ENCODE measurements around the gene HACL1.
"Not testable (repeated sequence)": the region's sequence is repeated elsewhere in the genome, so short reads cannot be mapped to it uniquely, and the experiment has no call there.

The HACL1 gene

DNA sequence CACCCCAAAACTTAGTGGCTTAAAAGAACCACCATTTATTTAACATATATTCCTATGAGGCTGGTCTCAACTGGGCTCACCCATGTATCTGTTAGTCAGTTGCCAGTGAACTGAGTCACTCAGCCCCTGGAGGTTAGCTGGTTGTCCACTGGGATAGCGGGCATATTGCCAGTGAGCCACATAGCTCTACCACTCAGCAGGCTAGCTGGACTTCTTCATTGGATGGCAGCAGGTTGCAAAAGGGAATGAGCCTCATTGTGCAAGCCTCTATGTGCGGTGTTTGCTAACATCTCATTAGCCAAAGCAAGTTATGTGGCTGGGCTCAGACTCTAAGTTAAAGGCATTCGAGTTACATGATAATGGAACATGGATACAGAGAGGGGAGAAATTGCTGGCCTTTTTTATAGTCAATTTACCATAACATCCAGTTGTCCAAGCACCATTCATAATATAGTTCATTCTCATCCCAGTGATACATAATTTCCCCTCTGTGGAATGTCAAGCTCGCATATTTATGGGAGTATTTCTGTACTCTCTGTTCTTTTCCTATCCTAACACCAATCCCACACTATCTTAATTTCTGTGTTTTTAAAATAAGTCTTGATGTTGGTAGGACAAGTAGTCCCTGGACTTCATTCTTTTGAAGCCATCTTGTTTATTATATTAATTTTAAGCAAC lies 8.9 kb upstream of the HACL1 start:
- Mint-ChIP-seq H3K9me3 (no peaks in the 10 kb centered on the region), H3K4me3 (no peak overlapping the region), H3K27ac (no peak overlapping the region), H3K36me3 (no peaks in the 10 kb centered on the region), H3K4me1 (peaks cover 13% of the 10 kb centered on the region)
- DNase-seq (ENCODE audit: low spot score in 2 of 2): no peak
- no peak for ATAC-seq

DNA sequence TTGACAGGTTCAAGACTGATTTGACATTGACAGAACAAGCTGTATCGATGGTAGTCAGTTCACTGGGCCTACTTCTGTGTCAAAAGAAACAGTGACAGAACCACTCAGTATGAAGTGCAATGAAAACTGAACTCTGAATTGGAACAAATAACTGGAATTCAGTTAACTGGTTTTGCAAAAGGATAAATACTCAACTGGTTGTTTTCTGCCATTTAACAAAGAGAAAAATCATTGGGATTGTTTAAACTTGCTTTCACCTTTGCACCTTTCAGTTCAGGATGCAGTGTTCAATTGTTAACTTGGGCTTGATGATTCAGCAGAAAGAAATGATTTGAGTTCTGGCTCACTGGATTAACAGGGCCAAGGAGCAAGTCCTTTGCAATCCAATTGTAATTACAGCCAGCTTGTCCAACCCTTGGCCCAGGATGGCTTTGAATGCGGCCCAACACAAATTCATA lies 5.1 kb upstream of the HACL1 start:
- ATAC-seq: no peak
- no peak overlapping the region for H3K4me3 Mint-ChIP-seq
- no peaks in the 10 kb centered on the region for H3K9me3 Mint-ChIP-seq
- H3K36me3 Mint-ChIP-seq: peaks cover 12% of the 10 kb centered on the region
- DNase-seq (ENCODE audit: low spot score in 2 of 2): no peak
- peaks cover 18% of the 10 kb centered on the region for H3K4me1 Mint-ChIP-seq
- no peak overlapping the region for H3K27ac Mint-ChIP-seq

DNA sequence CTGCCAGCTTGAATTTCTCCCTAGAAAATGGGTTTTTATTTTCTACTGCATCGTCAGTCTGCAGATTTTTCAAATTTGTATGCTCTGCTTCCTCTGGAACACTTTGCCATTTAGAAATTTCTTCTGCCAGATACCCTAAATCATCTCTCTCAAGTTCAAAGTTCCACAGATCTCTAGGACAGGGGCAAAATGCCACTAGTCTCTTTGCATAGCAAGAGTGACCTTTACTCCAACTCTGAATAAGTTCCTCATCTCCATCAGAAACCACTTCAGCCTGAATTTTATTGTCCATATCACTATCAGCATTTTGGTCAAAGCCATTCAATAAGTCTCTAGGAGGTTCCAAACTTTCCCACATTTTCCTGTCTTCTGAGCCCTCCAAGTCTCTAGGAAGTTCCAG lies 3.2 kb upstream of the HACL1 start:
- H3K4me1 Mint-ChIP-seq: peaks cover 36% of the 10 kb centered on the region
- not testable (repeated sequence) for H3K27ac Mint-ChIP-seq; H3K9me3 Mint-ChIP-seq; ATAC-seq; DNase-seq (ENCODE audit: low spot score in 2 of 2); H3K4me3 Mint-ChIP-seq
- peaks cover 29% of the 10 kb centered on the region for H3K36me3 Mint-ChIP-seq

DNA sequence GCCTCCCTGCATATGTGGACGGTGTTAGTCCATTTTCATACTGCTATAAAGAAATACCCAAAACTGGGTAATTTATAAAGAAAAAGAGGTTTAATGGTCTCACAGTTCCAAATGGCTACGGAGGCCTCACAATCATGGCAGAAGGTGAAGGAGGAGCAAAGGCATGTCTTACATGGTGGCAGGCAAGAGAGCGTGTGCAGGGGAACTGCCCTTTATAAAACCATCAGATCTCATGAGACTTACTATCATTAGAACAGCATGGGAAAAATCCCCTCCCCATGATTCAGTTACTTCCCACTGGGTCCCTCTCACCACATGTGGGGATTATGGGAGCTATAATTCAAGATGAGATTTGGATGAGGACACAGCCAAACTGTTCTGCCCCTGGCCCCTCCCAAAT lies 1.4 kb upstream of the HACL1 start:
- not testable (repeated sequence) for H3K9me3 Mint-ChIP-seq; ATAC-seq; DNase-seq (ENCODE audit: low spot score in 2 of 2)
- H3K36me3 Mint-ChIP-seq: peaks cover 46% of the 10 kb centered on the region
- H3K4me1 Mint-ChIP-seq: peaks cover 43% of the 10 kb centered on the region
- H3K4me3 Mint-ChIP-seq: peak overlapping the region; percentile 99
- peak overlapping the region; percentile 98 for H3K27ac Mint-ChIP-seq

DNA sequence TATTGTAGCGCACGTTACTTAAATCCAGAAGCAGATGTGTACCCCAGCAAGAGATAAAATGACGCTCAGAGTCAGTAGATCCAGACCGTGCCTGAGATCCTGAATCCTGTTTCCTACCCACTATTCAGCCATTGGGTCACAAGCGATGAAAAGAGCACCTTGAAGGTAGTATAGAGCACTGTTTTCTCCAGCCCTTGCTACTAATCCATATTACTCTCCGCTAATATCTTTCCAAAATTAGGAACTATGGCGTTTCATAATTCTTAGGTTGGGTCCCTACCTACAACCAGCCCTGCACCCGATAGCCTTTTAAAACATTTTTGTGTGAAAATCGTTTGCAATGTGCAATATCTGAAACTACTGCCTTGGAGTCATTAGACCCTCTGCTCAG lies 772 bp upstream of the HACL1 start:
- H3K4me3 Mint-ChIP-seq: peak overlapping the region; percentile 99
- H3K27ac Mint-ChIP-seq: peak overlapping the region; percentile 98
- H3K36me3 Mint-ChIP-seq: peaks cover 53% of the 10 kb centered on the region
- ATAC-seq (peak; percentile 2), DNase-seq (ENCODE audit: low spot score in 2 of 2) (no peak)
- peaks cover 49% of the 10 kb centered on the region for H3K4me1 Mint-ChIP-seq
- H3K9me3 Mint-ChIP-seq: no peaks in the 10 kb centered on the region

DNA sequence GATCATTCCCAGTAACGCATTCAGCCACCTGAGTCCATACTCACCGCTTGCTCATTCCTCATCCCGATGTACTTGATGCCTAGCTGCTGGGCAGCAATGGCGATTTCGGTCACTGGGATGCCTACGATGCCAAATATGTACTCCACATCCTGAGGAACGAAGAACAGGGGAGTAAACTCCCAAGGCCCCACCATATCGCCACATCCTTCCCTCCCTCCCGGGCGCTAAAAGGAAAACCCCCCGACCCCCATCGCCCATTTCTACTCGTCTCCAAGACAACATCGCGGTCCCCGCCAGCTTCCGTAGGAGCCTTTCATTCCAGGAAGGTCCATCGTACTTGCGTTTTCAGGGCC lies 347 bp downstream of the HACL1 start:
- DNase-seq (ENCODE audit: low spot score in 2 of 2) (no peak), ATAC-seq (no peak)
- Mint-ChIP-seq H3K27ac (peak overlapping the region; percentile 98), H3K4me3 (peak overlapping the region; percentile 99), H3K4me1 (peaks cover 49% of the 10 kb centered on the region), H3K36me3 (peaks cover 64% of the 10 kb centered on the region), H3K9me3 (no peaks in the 10 kb centered on the region)

DNA sequence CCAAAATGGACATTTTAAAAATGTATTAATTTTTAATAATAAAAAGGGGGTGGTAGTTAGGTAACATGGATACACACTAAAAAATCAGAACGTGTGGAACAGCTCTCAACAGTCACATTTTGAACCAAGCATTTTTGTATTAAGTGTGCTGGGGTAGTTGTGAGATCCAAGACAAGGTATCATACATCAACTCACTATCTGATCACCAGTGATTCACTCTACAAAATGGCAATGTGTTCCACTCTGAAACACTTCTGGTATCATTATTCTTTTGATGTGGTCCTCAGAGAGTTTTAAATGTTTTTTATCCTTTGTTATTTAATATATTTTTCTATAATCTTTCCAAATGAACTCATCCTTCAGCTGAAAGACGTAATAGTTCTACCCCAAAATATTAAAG lies 5.4 kb downstream of the HACL1 start:
- ATAC-seq (no peak), DNase-seq (ENCODE audit: low spot score in 2 of 2) (no peak)
- Mint-ChIP-seq H3K9me3 (no peaks in the 10 kb centered on the region), H3K4me1 (peaks cover 33% of the 10 kb centered on the region), H3K36me3 (peaks cover 83% of the 10 kb centered on the region), H3K27ac (no peak overlapping the region), H3K4me3 (no peak overlapping the region)

DNA sequence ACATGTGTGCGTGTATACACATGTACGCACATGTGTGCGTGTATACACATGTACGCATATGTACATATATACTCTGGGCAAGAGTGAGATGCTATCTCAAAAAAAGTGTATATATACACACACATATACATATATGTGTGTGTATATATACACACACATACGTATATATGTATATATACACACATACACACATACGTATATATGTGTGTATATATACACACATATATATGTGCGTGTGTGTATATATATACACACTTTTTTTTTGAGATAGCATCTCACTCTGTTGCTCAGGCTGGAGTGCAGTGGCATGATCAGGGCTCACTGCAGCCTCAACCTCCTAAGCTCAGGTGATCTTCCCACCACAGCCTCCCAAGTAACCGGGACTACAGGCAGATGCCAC lies 8.4 kb downstream of the HACL1 start:
- Mint-ChIP-seq H3K36me3 (peaks cover 85% of the 10 kb centered on the region), H3K4me1 (peaks cover 7% of the 10 kb centered on the region), H3K9me3 (no peaks in the 10 kb centered on the region), H3K27ac (no peak overlapping the region), H3K4me3 (no peak overlapping the region)
- DNase-seq (ENCODE audit: low spot score in 2 of 2) (no peak), ATAC-seq (no peak)

DNA sequence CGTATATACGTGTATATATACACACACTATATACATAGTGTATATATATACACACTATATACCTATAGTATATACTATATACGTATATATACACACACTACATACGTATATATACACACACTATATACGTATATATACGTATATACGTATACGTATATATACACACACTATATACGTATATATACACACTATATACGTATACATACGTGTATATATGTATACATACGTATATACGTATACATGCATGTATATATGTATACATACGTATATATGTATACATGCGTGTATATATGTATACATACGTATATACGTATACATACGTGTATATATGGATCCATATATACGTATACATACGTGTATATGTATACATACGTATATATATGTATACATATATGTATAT lies 9.4 kb downstream of the HACL1 start:
- H3K36me3 Mint-ChIP-seq: peaks cover 85% of the 10 kb centered on the region
- no peak for ATAC-seq

DNA sequence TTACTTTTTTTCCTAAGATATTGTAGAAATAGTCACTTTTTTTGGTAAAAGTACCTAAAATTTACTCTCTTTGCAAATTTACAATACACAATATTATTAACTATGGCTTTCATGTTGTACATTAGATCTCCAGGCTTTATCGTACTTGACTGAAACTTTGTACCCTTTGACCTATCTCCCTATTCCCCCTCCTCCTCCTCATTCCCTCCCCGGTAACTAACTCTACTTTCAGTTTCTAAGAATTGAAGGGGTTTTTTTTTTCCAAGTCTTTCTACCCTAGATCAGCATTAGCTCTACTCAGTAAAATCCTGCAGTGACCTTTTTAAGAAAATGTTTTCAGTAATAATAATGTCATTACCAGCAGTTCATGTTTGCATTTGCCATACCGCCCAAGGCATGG lies 10.1 kb downstream of the HACL1 start:
- H3K9me3 Mint-ChIP-seq: no peaks in the 10 kb centered on the region
- H3K4me1 Mint-ChIP-seq: no peaks in the 10 kb centered on the region
- H3K36me3 Mint-ChIP-seq: peaks cover 85% of the 10 kb centered on the region
- no peak overlapping the region for H3K27ac Mint-ChIP-seq
- ATAC-seq: no peak
- no peak for DNase-seq (ENCODE audit: low spot score in 2 of 2)
- no peak overlapping the region for H3K4me3 Mint-ChIP-seq

More for the DNA sequence above, 9.4 kb downstream of the HACL1 start:
- Mint-ChIP-seq H3K9me3 (no peaks in the 10 kb centered on the region), H3K27ac (no peak overlapping the region), H3K4me3 (no peak overlapping the region), H3K4me1 (no peaks in the 10 kb centered on the region)
- no peak for DNase-seq (ENCODE audit: low spot score in 2 of 2)

DNA sequence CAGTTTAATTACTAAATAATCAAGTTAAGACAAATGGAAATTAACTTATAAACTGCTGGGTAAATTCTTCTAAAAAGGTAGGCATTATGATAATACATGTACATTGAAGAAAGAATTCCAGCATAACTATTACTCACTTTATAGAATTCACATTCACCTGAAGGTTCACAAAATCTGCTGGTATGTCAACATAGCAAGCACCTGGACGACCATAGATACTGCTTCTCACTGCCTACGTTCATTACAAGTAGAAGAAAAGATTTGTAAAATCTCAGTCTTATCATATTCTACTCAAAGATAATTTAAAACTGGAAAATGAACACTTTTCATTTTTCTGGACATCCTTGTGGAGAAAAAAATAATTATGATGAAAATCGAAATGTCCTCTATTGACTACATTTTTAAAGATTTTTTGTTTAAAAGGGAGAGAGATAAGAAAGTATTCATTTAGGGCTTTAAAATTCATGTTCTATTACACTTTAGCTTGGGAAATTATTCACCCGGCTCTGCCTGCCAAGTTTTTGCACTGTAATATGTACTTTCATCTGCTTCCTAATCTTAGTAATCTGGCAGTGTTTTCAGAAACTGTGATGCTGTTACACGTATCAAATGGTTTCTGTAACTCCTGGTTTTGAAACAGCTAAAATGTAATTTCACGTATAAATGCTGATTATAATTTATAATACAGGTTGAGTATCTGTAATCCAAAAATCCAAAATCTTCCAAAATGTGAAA lies 16.1 kb downstream of the HACL1 start:
- Mint-ChIP-seq H3K4me1 (no peaks in the 10 kb centered on the region), H3K9me3 (no peaks in the 10 kb centered on the region), H3K36me3 (peaks cover 97% of the 10 kb centered on the region), H3K27ac (no peak overlapping the region), H3K4me3 (no peak overlapping the region)
- ATAC-seq (no peak), DNase-seq (ENCODE audit: low spot score in 2 of 2) (no peak)

DNA sequence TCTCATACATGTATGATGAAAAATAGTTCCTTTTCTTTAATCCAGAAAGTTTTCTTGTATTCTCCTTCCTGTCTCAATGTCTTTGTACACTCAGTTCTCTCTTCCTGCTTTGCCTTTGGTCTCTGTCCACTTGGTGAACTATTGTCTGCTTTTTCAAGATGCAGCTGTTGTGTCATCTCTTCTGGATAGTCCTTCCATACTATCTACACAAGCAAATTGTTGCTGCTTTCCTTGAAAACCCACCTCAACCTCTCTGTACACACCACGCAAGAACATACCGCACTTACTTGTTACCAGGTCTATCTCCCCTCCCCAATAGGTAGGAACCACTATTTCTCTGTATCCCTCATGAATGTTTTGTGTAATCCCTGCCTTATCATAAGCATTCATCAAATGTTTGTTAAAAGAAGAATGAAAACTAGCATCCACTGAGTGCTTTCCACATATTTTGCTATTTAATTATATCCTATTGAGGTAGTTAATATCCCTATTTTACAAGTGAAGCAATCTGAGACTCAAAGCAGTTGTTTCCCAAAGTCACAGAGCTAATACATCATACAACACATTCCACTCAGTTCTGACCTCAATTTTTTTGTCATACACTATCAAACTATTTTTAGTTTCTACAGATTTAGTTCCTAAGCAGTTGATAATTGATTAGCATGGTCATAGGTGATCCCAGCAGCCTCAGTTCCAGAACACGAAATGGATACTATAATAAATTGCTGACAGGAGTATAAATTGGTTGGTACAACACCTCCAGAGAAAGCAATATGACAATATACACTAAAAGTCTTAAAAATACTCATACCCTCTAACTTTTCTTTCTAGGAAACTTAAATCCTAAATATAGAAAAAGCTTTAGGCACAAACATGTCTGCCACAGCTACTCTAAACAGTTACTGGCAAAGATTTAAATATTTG lies 19.6 kb downstream of the HACL1 start:
- ATAC-seq: no peak
- no peak for DNase-seq (ENCODE audit: low spot score in 2 of 2)
- Mint-ChIP-seq H3K27ac (peak overlapping the region; percentile 43), H3K4me1 (no peaks in the 10 kb centered on the region), H3K4me3 (no peak overlapping the region), H3K9me3 (no peaks in the 10 kb centered on the region), H3K36me3 (peaks cover 97% of the 10 kb centered on the region)

DNA sequence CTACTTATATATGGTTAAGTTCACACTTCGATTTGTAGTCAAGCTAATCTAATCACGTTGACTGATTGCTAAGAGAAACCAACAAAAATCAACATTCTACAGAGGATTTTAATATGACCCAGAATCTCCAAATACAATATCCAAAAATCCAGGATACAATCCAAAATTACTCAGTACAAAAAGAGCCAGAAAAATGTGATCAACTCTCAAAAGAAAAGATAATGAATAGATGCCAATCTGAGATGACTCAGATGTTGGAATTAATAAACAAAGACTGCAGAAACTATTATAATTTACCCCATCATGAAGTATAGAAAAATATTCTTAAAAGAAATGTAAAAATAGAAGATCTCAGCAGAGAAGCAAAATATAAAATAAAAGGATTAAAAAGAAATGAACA lies 22.3 kb downstream of the HACL1 start:
- ATAC-seq (no peak), DNase-seq (ENCODE audit: low spot score in 2 of 2) (no peak)
- Mint-ChIP-seq H3K4me3 (no peak overlapping the region), H3K27ac (no peak overlapping the region), H3K4me1 (no peaks in the 10 kb centered on the region), H3K36me3 (peaks cover 79% of the 10 kb centered on the region), H3K9me3 (no peaks in the 10 kb centered on the region)

DNA sequence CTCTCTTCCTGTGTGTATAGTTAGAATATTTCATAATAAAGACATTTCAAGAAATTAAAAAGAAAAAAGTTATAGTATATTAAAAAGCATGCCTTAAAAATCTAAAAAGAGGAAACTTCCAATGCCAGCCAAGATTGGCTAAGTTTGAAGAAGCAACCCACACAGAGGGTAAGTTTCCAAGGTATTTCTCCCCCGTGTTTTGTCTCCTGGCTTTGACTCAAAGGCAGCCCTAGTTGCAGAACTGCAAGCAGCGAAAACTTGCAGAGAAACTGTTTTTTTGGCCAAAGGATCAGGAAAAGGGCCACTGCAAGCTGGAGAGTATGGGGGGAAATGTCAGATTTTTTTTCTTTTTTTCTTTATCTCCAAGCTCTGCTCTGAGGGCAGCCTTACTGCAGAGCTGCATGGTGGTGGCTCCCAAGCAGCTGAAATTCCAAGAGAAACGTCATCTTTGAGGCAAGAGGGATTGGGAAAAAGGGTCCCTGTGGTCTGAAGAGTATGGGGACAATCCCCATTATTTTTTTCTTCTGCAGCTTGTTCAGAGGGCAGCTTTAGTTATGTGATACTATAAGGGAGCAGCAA lies 23.0 kb downstream of the HACL1 start:
- peaks cover 72% of the 10 kb centered on the region for H3K36me3 Mint-ChIP-seq
- DNase-seq (ENCODE audit: low spot score in 2 of 2) (no peak), ATAC-seq (no peak)
- no peak overlapping the region for H3K4me3 Mint-ChIP-seq
- peak overlapping the region; percentile 9 for H3K27ac Mint-ChIP-seq
- no peaks in the 10 kb centered on the region for H3K9me3 Mint-ChIP-seq
- H3K4me1 Mint-ChIP-seq: no peaks in the 10 kb centered on the region

DNA sequence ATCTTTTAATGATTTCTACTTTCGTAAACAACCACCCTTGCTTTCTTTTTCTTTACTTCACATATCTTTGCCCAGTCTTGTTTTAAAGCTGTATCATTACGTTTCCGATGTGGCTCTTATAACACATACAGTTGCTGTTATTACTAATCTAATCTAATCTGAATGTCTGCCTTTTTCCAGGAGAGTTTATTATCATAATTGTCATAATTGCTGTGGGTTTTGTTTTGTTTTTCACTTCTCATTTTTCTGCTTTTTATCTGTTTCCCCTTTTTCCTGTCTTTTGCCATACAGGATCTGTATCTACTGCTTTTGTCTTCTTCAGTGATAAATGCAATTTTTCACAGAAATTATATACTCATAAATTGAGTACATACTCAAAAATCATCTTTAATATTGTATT lies 24.9 kb downstream of the HACL1 start:
- Mint-ChIP-seq H3K9me3 (no peaks in the 10 kb centered on the region), H3K27ac (no peak overlapping the region), H3K4me3 (no peak overlapping the region), H3K4me1 (no peaks in the 10 kb centered on the region), H3K36me3 (peaks cover 70% of the 10 kb centered on the region)
- ATAC-seq (no peak), DNase-seq (ENCODE audit: low spot score in 2 of 2) (no peak)

Measured in stimulated activated effector memory CD8-positive, alpha-beta T cell treated with anti-CD3 and anti-CD28 coated beads, Interleukin-12 subunit alpha, Interleukin-12 subunit beta, amount 100 ng/mL, for 72 hours (primary cell).